Activated effector memory CD4-positive, alpha-beta T cell treated with Interleukin-2 at 50 U/mL for 16 hours (primary cell): ENCODE measurements around the gene COG7.
"Not testable (repeated sequence)": the region's sequence is repeated elsewhere in the genome, so short reads cannot be mapped to it uniquely, and the experiment has no call there.

ENCODE experiments used
- DNase-seq: peaks from one replicate; pipeline ENCODE4 v3.0.0-alpha.2; 2020

Gene COG7

DNA sequence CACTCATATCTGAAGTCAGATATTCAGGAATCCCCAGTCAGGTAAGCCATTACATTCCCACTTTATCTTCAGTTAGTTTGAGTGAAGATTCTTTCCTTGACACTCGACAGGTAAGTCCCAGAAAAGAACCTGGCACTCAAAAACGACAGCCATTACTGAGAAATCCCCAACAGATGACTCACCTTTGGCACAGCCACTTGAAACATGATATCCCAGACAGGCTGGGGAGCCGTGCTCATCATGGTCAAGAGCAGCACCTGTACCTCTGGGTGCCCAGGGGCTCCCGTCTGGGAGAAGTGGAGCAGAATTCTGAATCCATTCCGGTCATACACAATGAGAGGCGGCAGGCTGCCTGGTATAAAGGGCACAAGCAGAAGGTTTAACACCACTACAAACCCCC is 16.8 kb upstream of the COG7 start:
- DNase-seq, result no peak

DNA sequence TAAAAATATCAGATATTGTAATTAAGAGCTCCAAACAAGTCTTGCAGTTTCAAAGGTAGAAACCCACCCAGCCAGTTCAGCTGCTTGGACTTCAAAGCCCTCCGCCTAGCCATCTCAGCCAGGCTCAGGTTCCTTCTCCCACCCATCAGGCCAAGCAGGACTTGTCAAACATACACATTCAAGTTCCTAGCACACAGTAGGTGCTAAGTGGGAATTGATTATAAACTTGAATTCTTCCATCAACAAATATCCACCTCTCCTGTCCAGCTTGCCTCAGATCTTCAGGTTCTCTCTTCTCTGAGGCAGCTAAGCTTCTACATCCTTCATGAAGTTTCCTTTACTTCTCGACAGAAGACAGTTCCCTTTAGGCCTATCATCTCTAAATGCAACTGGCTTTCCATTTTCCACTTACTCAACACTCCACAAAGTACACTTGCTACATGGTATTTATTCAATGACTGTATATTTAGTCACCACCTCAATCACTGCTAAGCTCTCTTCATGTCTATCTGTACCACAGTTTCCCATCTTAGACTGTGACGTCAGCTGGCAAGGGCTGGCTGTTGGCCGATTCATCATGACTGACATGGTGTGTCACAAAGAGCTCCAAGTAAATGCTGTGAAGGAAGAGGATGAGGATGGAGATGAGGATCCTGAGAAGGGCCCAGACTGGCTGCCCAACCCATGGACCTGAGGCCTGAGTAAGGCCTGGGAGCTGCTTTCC is 13.3 kb upstream of the COG7 start:
- DNase-seq, result no peak

DNA sequence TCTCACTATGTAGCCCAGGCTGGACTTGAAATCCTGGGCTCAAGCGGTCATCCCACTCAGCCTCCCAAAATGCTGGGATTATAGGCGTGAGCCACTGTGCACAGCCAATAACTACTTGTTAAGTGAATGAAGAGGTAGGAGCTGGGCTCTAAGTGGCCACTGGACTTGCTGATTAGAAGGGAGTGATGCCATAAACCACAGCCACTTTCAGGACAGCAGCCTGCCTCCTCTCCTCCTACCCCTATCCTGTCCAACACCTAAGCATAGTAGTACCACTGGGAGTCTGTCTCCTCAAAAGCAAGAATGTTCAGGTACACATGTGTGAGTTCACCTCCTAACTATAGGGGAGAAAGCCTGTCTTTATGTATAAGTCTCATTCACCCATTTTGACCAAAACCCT is 12.2 kb upstream of the COG7 start:
- DNase-seq, result no peak

DNA sequence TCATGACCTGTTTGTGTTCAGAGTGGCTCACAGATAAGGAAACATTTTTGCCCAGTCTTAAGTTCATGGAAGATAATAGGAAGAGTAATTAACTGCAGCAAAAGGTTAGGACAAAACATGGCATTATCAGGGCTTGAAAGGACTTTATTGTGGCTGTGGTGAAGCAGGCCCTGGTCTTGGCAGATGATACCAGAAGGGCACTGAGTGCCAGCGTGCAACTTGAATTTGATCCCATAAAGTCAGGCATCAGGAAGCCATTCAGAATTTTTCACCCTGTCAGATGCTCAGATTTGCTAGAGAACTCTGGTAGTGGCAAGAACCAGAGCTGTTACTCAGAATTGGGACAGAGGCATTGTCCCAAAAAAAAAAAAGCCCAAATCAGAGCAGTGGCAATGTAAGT is 11.2 kb upstream of the COG7 start:
- no peak for DNase-seq

DNA sequence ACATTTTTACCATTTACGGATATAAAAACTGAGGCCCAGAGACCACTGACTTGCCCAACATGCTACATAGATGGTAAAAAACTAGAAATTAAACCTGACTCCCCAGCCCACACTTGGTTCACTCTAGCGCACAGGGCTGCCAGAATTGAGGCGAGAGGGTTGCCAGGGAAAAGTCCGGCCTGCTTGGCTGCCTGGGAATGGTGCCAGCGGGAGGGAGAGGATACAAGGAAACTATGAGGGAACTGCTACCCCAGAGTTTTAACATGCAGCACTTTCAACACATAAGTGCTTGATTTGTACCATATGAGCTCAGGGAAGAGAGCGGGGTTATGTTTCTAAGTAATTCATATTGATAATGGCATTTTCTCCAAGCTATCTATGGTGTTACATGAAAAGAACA is 10.0 kb upstream of the COG7 start:
- not testable (repeated sequence) for DNase-seq

DNA sequence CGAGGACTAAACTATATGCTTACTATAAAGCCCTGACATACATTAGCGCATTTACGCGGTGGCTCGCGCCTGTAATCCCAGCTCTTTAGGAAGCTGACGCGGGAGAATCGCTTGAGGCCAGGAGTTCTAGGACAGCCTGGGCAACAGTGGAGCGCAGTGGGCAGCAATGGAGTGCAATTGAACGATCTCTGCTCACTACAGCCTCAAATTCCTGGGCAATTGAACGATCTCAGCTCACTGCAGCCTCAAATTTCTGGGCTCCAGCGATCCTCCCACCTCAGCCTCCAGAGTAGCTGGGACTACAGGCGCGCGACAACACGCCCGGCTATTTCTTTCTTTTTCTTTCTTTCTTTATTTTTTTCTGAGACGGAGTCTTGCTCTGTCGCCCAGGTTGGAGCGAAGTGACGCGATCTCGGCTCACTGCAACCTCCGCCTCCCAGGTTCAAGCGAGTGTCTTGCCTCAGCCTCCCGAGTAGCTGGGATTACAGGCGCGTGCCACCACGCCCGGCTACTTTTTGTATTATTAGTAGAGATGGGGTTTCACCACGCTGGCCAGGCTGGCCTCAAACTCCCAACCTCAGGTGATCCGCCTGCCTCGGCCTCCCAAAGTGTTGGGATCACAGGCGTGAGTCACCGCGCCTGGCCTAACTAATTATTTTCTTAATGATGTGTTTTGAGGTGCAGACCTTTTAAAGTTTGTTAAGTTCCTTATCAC is 506 bp upstream of the COG7 start:
- no peak for DNase-seq

DNA sequence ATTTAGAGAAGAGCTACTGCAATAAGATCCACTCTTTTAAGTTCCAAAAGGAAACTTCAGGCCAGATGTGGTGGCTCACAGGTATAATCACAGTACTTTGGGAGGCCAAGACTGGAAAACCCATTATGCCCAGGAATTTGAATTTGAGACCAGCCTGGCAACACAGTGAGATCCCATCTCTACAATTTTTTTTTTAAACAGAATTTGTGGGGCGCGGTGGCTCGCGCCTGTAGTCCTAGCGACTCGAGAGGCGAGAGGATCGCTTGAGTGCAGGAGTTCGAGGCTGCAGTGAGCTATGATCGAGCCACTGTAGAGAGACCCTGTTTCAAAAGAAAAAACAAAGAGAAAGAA is 793 bp downstream of the COG7 start:
- DNase-seq, result no peak

DNA sequence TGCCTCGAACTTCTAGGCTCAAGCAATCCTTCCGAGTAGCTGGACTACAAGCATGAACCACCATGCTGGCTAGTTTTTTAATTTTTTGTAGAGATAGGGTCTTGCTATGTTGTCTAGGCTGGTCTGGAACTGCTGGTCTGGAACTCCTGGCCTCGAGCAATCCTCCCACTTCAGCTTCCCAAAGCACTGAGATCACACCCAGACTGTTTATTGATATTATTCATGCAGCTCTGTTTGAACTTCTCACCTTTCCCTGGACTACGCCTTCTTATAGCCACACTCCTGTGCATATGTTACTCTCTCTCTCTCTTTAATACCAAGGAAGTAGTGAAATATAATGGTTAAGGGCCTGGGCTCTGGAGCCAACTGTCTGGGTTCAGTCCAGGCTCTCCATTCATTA is 4.6 kb downstream of the COG7 start:
- no peak for DNase-seq

DNA sequence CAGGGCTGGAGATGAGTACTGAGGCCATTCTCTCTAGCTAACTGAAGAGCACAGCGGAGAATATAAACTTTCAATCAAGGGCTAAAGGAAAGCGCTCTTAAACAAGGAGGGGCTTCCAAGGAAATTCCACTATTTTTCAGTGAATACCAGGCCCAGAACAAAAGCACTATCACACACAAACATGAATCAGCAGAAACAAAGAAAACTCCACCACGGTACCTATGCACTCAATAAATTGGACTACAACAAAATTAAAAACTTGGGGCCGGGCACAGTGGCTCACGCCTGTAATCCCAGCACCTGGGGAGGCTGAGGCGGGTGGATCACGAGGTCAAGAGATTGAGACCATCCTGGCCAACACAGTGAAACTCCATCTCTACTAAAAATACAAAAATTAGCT is 15.4 kb downstream of the COG7 start:
- not testable (repeated sequence) for DNase-seq

DNA sequence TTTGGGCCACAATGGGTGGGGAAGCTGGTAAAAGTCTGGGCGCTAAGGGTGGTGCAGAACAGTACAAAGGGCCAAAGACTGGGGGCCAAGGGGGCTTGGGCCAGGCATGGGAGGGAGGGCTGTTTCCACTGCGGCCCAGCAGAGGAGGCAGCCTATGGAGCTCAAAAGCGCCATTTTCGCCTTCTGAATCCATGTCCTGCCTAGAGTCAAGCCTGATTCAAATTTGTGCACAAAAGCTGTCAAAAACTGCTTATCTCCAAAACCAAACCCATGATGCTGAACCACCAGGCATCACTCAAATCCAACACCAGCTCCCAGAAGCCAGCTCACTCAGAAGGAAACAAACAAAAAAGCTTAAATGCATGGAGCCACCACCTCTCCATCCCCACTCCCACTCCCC is 16.0 kb downstream of the COG7 start:
- no peak for DNase-seq

DNA sequence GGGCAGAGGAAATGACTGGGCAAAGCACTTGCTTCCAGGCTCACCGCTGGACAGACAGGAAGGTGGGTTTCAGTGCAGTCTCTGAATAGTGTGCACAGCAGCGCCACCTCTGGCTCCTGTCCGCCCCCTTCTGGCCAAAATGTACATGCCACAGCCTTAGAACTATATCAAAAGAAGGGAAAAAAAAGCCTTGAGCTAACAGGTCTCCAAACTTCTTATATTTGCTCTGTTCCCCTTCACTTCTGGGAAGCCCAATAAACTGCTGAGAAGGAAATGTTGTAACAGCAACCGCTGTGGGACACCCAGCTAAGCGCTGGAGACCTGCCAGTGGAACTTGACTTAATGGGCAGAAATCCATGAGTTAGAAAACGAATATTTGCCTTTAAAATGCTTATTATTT is 17.5 kb downstream of the COG7 start:
- DNase-seq, result peak; percentile 28

DNA sequence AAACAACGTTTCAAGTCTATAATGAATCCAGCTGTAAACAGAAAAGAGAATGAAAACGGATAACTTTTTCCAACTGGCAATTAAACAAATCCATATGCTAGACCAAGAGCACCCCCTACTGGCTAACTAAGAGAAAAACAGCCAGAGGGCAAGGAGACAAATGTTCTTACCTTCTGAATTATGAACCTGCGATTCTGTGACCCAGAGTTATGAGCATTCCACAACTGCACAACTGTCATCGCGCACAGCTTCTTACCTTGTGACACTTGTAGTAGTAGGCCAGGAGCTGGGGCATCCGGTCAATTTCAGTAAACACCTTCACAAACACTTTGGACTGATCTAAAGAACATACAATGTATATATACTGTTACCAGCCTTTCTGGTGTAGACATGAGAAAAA is 18.6 kb downstream of the COG7 start:
- peak; percentile 2 for DNase-seq

DNA sequence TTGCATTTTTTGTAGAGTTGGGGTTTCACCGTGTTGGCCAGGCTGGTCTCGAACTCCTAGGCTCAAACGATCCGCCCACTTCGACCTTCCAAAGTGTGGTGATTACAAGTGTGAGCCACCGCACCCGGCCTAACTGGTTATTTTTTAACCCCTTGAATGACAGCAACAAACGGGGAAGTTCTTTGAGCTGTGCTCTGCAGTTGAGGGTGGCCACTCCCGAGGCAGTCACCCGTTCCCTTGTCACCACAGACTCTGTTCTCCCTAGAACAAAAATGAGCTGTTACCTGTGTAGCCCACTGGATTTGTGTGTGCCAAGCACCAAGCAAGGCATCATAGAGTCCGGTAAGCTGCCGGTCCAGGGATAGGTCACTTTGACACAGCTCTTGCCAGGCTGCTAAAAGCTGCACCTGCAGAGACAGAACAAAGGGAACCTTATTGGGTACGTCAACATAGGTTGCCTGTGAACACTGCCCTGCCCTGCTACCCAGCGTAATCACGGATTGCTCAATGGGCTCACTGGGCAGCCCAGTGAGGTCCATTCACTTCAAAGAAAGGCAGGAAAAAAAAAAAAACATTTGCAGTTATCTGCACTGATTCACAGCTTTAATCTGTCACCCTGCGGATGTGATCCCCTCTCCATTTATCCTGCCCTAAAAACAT is 19.6 kb downstream of the COG7 start:
- no peak for DNase-seq

DNA sequence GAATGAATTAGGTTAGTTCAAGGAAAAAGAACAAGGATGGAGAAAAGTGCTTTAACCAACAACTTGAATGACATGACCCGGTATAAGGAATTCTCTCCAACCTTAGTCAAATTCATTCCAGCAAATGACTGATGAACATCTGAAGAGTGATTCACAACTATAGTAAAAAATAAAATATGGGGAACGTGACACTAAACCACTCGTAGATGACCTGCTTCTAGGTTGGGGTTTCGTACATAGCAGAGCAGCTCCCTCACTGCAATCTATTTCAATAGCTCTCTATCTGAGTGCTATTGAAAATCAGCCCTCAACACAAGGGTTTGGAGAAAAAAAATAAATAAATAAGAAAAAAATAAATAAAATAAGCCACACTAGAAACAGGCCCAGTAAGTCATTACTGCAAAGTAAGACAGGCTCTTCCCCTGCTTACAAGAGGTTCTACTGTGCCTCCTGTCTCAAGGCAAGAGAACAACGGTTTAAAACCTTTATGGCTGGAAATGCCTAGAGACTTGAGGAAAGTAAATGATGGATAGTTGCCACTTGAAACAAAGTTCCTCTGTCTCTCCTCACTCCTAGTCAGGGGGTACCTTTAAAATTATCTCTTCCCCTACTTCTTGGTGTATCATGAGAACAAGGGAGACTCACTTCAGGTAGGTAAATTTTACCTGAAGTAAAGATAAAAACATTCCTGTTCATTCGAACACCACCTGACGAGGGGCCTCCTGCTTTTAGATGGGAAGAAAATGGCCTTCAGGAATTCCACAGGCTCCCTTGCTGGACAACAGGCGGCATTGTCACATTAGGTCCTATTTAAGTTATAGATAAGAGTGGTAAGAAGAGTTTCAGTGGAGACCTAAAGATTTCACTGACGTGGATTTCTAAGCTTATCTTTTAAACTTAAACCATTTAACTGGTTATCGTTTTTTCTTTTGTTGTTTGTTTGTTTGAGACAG is 20.5 kb downstream of the COG7 start:
- no peak for DNase-seq

DNA sequence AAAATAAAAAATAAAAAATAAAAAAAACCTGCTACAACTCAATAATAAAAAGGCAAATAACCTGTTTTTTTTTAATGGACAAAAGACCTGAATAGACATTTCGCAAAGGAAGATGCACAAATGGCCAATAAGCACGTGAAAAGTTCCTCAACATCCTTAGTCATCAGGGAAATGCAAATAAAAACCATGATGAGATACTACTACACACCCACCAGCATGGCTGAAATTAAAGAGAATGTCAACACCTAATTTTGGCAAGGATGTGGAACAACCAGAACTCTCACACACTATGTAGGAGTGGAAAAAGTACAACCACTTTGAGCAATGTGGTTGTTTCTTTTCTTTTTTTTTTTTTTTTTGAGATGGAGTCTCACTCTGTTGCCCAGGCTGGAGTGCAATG is 24.6 kb downstream of the COG7 start:
- DNase-seq, result no peak

DNA sequence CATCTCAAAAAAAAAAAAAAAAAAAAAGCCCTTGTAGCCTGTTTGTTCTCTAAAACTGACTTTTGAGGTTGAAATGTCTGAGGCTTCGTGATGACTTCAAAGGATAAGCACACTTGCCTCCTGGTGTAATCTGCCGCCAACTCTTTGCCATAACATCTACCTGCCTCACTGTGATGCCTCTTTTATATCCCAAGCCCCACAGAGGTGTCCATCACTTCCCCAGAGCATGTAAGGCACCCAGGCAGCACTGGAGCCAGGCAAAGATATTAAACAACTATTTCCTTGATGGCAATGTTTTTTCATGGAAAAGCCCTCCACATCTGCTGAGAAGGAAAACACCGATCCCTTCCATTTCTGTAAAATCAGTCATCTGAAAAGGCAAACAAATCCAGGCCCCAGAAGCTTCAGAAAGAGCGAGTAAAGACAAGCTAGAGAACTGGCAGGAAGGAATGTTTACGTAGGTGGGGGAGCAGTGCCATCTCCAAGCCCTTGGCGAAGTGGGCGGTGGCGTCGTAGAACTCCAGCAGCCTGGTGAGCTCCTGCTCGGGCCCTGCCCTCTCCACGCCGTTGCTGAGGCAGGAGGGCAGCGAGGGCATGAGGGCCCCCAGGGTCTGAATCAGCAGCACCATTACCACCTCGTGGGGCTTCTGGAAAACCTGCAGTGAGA is 28.6 kb downstream of the COG7 start:
- DNase-seq, result no peak

DNA sequence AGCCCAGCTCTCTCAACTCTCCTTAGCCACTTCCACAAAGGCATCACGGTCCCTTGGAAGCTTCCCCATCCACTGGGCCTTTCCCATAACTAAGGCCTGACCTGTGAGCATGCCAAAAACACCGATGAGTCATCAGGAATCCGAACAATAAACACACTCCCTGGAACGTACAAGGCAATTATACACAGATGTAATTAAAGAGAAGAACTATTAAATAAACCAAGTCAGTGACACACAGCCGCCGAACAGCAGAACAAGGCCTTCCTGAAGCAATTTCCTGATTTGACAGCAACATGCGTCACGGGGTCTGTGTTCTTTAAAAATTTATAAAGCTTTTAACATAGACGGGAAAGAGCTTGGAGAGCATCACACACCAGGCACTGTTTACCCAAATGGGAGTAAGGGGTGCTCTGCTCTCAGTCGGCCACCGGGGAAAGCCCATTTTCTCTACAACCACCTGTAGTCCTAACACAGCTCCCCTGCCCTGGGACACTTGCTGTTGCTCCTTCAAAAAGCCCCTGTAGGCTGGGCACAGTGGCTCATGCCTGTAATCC is 29.4 kb downstream of the COG7 start:
- DNase-seq, result no peak

DNA sequence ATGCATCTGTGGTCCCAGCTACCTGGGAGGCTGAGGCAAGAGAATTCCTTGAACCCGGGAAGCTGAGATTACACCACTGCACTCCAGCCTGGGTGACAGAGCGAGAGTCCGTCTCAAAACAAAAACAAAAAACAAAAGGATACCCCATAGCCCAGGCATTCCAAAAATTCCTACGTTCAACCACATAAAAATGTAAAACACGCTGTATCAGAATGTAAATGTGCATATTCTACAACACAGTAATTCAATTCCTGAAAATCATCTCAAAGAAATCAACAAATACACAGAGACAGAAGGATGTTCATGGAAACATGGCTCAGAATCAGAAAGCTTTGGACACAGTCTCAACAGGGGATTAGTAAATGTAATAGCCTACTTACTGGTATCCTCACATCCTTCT is 33.0 kb downstream of the COG7 start:
- DNase-seq, result no peak

DNA sequence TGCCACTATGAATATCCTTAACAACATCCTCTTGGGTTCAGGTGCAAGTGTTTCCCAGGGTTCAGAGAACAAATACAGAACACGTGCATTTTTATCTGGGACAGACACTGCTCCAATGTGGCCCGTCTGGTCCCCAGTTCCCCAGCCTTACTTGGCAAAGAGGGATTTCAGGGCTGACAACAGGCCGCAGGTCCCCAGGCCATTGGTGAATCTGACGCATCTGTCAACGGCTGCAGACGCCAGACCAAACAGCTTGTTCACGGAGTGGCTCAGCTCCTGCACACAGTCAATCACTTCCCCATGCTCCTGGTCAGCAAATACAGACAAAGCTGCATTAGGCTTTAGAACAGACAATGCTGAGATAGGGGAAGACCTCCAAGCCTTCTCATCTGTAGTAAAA is 36.2 kb downstream of the COG7 start:
- DNase-seq, result no peak

DNA sequence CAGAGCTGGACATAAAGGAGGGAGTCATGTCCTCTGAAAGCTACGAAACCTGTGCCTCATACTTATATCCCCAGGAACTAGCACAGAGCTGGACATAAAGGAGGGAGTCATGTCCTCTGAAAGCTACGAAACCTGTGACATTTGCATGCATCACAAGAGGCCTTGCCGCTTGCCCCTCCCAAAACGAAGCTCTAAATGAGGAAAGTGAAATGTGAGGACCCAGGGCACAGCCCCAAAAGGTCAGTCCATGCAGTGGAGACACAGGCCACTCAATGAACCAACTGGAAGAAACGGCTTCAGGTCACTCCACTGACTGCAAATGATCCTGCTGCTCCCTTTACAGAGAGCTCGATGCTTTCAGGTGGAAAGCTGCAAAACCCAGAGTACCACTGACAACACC is 38.3 kb downstream of the COG7 start:
- no peak for DNase-seq

DNA sequence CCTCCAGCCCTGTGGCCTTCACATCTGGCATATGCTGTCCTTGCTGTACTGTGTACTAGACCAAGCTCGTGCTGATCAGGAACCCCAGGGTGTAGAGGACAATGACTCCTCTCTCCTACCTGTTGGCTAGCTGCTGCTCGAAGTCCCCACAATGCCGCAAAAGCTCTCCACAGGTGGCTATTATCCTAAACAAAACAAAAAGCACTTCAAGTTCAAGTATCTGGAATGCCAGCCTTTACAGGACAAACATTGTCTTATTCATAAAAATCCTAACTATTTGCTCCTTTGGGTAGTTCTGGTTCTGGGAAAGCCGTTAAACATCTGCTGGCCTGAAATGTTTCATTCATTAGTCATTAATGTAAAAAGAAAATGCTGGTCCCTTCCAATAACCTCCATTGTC is 42.8 kb downstream of the COG7 start:
- DNase-seq, result no peak

DNA sequence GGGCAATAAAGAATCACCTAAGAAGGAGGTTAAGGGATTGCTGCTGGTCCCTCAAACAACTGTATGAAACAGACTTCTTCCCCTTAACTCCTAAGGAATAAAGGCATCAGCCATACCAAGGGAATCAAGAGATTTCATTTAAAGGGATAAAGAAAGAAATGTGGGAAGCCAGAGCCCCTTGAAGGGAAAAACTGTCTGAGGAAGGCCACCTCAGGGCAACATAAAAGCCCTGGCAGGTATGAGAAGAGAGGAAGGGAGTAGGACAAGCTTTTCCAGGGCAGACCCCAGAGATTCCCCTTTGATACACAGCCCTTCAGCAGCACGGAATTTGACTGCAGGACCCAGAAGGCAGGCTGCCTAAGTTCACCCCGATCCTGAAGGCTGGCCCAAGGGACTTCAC is 43.5 kb downstream of the COG7 start:
- no peak for DNase-seq
